GM12878 (cell line): Measurements from ENCODE around the gene CHIT1. TPM values are rescaled to one million over a fixed set of nuclear protein-coding genes. Genes with fewer than 3 reads are reported as not detected.

ENCODE experiments used
- CHD2 ChIP-seq: IDR thresholded peaks from 2 replicates; pipeline ENCODE4 v1.6.1; 2011; ENCODE audit warnings: low read depth, low read length, improper control_type of control experiment, borderline replicate concordance
- CUX1 ChIP-seq: IDR thresholded peaks from 2 replicates; pipeline ENCODE4 v1.6.1; 2012; ENCODE audit warnings: improper control_type of control experiment, low read depth, low read length; ENCODE audit not compliant: insufficient replicate concordance
- GATAD2B ChIP-seq: fragments of 450-650 bp; conservative IDR thresholded peaks from 2 replicates; pipeline ENCODE4 v1.6.1; 2017; ENCODE audit warnings: low read depth, mild to moderate bottlenecking, moderate library complexity
- KDM1A ChIP-seq: fragments of 200-600 bp; sonication (generic); IDR thresholded peaks from 2 replicates; pipeline ENCODE4 v1.6.1; 2016; ENCODE audit warnings: borderline replicate concordance
- MYC ChIP-seq: IDR thresholded peaks from 2 replicates; pipeline ENCODE4 v1.6.1; 2011; ENCODE audit warnings: mild to moderate bottlenecking, low read length, moderate library complexity, inconsistent platforms; ENCODE audit not compliant: insufficient read depth, insufficient replicate concordance, insufficient read length, severe bottlenecking
- RB1 ChIP-seq: fragments of 450-650 bp; formaldehyde crosslinking; IDR thresholded peaks from 2 replicates; pipeline ENCODE4 v1.6.1; 2017; ENCODE audit warnings: mild to moderate bottlenecking, borderline replicate concordance
- SIN3A ChIP-seq: IDR thresholded peaks from 2 replicates; pipeline ENCODE4 v1.6.1; 2012; ENCODE audit warnings: low read depth, low read length, improper control_type of control experiment
- TCF12 ChIP-seq: IDR thresholded peaks from 2 replicates; pipeline ENCODE4 v1.6.1; 2011; ENCODE audit warnings: low read depth, mild to moderate bottlenecking, low read length
- TCF7 ChIP-seq: IDR thresholded peaks from 2 replicates; pipeline ENCODE4 v1.6.1; 2014; ENCODE audit warnings: antibody characterized with exemption, borderline replicate concordance
- polyA plus RNA-seq, 11 experiments: library from polyadenylated mRNA; depleted of rRNA in 4 of 11; unstranded in 6 of 11; stranded (reverse) in 5 of 11; fragments of >200 nt; fragmentation: Nextera tagmentation in 4 of 11; fragmentation: Illumina TruSeq in 1 of 11; extraction: Ambion mirVana in 4 of 11; extraction: Trizol in 1 of 11; gene quantifications; 1 replicate in 1 of 11; 2 replicates in 10 of 11; pipeline versions ENCODE4 v1.2.1 to v1.2.3, GENCODE V29; 2011 to 2016; ENCODE audit warnings: inconsistent platforms in 2 of 11, missing spikeins in 2 of 11, low read depth in 1 of 11
- total RNA-seq, 4 experiments: library from RNA; depleted of rRNA in 3 of 4; stranded (reverse); fragments of >200 nt in 3 of 4; fragmentation: Illumina TruSeq in 1 of 4; extraction: Trizol in 1 of 4; gene quantifications; 2 replicates each; pipeline versions ENCODE4 v1.2.1 to v1.2.3, GENCODE V29; 2013 to 2021
- TF ChIP-seq, protein P1 (sequence below): fragments of 450-650 bp; IDR thresholded peaks from 2 replicates; pipeline ENCODE4 v1.6.1; 2017; ENCODE audit warnings: antibody characterized with exemption, mild to moderate bottlenecking, moderate library complexity
- TF ChIP-seq, protein P2 (sequence below): IDR thresholded peaks from 2 replicates; pipeline ENCODE4 v1.6.1; 2012; ENCODE audit warnings: low read depth, low read length, improper control_type of control experiment

CHIT1 gene
- total and polyA plus RNA-seq, 10 of the 15 experiments (the other 5 are each of a cell fraction or from before 2014, with no cell fraction given): 0.02 to 2.1 (median 0.76) TPM

- TF ChIP-seq, protein P1, sequence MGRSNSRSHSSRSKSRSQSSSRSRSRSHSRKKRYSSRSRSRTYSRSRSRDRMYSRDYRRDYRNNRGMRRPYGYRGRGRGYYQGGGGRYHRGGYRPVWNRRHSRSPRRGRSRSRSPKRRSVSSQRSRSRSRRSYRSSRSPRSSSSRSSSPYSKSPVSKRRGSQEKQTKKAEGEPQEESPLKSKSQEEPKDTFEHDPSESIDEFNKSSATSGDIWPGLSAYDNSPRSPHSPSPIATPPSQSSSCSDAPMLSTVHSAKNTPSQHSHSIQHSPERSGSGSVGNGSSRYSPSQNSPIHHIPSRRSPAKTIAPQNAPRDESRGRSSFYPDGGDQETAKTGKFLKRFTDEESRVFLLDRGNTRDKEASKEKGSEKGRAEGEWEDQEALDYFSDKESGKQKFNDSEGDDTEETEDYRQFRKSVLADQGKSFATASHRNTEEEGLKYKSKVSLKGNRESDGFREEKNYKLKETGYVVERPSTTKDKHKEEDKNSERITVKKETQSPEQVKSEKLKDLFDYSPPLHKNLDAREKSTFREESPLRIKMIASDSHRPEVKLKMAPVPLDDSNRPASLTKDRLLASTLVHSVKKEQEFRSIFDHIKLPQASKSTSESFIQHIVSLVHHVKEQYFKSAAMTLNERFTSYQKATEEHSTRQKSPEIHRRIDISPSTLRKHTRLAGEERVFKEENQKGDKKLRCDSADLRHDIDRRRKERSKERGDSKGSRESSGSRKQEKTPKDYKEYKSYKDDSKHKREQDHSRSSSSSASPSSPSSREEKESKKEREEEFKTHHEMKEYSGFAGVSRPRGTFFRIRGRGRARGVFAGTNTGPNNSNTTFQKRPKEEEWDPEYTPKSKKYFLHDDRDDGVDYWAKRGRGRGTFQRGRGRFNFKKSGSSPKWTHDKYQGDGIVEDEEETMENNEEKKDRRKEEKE: no peak
- no peak for TF ChIP-seq TCF7
- no peak for TF ChIP-seq SIN3A
- no peak for TF ChIP-seq MYC
- TF ChIP-seq CHD2: no peak
- TF ChIP-seq CUX1: no peak
- TF ChIP-seq GATAD2B: no peak
- TF ChIP-seq TCF12: no peak
- no peak for TF ChIP-seq KDM1A
- TF ChIP-seq RB1: no peak
- TF ChIP-seq, protein P2, sequence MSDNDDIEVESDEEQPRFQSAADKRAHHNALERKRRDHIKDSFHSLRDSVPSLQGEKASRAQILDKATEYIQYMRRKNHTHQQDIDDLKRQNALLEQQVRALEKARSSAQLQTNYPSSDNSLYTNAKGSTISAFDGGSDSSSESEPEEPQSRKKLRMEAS: no peak
These were observed 61.2 kb downstream of the CHIT1 start (continued) for GRCh38 chr1:203168256-203168786.
